C4-2B (cell line): ENCODE measurements around the gene ANKRD17.

Experiments
- CTCF ChIP-seq: fragments of 450-650 bp; conservative IDR thresholded peaks from 2 replicates; pipeline ENCODE4 v1.5.1; 2017; ENCODE audit warnings: mild to moderate bottlenecking
- ZFX ChIP-seq: fragments of 450-650 bp; IDR thresholded peaks from 2 replicates; pipeline ENCODE4 v1.6.1; 2017

DNA sequence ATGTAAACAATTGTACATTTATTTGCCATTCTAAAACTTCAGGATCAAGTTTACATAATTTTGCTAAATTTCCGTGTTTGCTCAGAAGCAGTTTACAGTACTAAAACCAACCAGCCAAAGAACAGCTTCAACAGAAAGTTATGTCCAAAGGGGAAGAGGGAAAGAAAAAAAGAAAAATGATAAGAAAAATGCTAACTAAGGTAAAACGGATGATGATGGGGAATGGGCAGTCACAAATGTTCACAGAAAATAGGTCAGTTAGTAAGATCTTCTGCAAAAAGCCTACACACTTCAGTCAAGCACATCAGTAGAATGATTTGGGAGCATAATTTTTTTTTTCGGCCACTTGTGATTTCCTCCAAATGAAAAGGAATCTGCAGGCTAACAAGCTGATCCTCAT, 182.8 kb downstream of the ANKRD17 start:
- no peak for TF ChIP-seq CTCF
- TF ChIP-seq ZFX, result no peak
